OCI-LY3 (cell line): ENCODE results near the gene MVB12A.

Source experiments
- CTCF ChIP-seq: fragments of 200-600, 300-600 bp; sonication (generic); IDR thresholded peaks from 2 replicates; pipeline ENCODE4 v1.5.1; 2014; ENCODE audit warnings: antibody characterized with exemption, low read length, low read depth
- EZH2phosphoT487 ChIP-seq: fragments of 200-600 bp; shearing (Covaris generic); IDR thresholded peaks from 2 replicates; pipeline ENCODE4 v1.6.1; 2018; ENCODE audit warnings: antibody characterized with exemption, mixed run types, low read depth

DNA sequence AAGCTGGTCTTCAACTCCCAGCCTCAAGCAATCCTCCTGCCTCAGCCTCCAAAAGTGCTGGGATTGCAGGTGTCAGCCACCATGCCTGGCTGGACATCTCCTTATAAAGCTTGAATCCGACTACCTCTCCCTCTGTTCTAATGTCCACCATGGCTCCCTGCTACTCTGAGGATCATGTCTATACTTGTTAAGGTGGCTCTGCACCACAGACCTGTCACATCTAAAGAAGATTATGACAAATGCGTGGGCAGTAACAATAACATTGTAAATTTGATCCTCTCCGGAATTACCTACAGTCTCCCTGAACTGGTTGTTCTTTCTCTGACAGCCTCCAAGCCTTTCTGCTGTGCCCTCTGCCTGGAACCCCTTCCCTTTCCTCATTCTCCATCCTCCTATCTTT lies 39.1 kb downstream of the MVB12A start:
- TF ChIP-seq CTCF: no peak
- TF ChIP-seq EZH2phosphoT487: no peak
